ENCODE results near the gene PLLP. TPM values are rescaled to one million over a fixed set of nuclear protein-coding genes. Genes with fewer than 3 reads are reported as not detected.

The PLLP gene
- total RNA-seq, 4 donors from 2014 or later: 4.4 to 13.5 (median 9.6) TPM

GRCh38 chr16:57325458-57325857 is 41.0 kb upstream of the PLLP start:
- H3K4me3 ChIP-seq: no peak overlapping the region
- H3K4me1 ChIP-seq: no peaks in the 10 kb centered on the region
- no peaks in the 10 kb centered on the region for H3K36me3 ChIP-seq
- in situ Hi-C loops (cut with MboI; ENCODE audit: low pct_ligation_motif_present in 1 of 4, low pct_unique_long_range_greater_than_20kb in 1 of 4, low sequenced_read_pairs in 3 of 4): no loop called here
- no peak for TF ChIP-seq POLR2A (IDR thresholded peaks at IDR 0.05)
- TF ChIP-seq, protein P1, sequence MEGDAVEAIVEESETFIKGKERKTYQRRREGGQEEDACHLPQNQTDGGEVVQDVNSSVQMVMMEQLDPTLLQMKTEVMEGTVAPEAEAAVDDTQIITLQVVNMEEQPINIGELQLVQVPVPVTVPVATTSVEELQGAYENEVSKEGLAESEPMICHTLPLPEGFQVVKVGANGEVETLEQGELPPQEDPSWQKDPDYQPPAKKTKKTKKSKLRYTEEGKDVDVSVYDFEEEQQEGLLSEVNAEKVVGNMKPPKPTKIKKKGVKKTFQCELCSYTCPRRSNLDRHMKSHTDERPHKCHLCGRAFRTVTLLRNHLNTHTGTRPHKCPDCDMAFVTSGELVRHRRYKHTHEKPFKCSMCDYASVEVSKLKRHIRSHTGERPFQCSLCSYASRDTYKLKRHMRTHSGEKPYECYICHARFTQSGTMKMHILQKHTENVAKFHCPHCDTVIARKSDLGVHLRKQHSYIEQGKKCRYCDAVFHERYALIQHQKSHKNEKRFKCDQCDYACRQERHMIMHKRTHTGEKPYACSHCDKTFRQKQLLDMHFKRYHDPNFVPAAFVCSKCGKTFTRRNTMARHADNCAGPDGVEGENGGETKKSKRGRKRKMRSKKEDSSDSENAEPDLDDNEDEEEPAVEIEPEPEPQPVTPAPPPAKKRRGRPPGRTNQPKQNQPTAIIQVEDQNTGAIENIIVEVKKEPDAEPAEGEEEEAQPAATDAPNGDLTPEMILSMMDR (IDR thresholded peaks at IDR 0.05): no peak
- TF ChIP-seq POLR2AphosphoS5 (IDR thresholded peaks at IDR 0.05): no peak
- TF ChIP-seq EP300 (IDR thresholded peaks at IDR 0.05; ENCODE audit: low read depth): no peak
- no peaks in the 10 kb centered on the region for H3K27me3 ChIP-seq
- intact Hi-C loops (cut with DNase I; ENCODE audit: low total_unique reads): no loop called here
- H3K9me3 ChIP-seq: no peaks in the 10 kb centered on the region
- H3K27ac ChIP-seq: no peak overlapping the region
- no peak for DNase-seq
- 78% methylated on average over 1 of the region's 1 CpG; no CpG with 5 or more reads in 1 of the 2 donors for WGBS, 2 donors (ENCODE audit: low coverage in 1 of 2)

DNA sequence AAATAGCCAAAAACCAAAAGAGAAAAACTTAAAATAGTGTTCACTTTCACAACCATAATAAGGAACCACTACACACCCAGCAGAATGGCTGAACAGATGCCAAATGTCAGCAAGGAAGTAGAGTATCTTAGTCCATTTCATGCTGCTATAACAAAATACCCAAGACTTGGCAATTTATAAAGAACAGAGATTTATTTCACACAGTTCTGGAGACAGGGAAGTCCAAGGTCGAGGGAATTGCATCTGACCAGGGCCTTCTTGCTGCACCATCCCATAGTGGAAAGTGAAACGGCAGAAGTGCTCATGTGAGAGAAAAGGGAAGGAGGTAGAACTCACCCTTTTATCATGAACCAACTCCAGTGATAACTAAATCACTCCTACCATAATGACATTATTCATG is 40.3 kb upstream of the PLLP start:
- no peaks in the 10 kb centered on the region for H3K9me3 ChIP-seq
- TF ChIP-seq EP300 (IDR thresholded peaks at IDR 0.05; ENCODE audit: low read depth) (no peak), POLR2A (IDR thresholded peaks at IDR 0.05) (no peak), POLR2AphosphoS5 (IDR thresholded peaks at IDR 0.05) (no peak)
- TF ChIP-seq, protein P1 (IDR thresholded peaks at IDR 0.05): no peak
- H3K4me3 ChIP-seq: no peak overlapping the region
- in situ Hi-C loops (cut with MboI; ENCODE audit: low pct_ligation_motif_present in 1 of 4, low pct_unique_long_range_greater_than_20kb in 1 of 4, low sequenced_read_pairs in 3 of 4) (no loop called here), intact Hi-C loops (cut with DNase I; ENCODE audit: low total_unique reads) (no loop called here)
- H3K36me3 ChIP-seq: no peaks in the 10 kb centered on the region
- no peak for DNase-seq
- no peaks in the 10 kb centered on the region for H3K27me3 ChIP-seq
- H3K4me1 ChIP-seq: no peaks in the 10 kb centered on the region
- WGBS, 2 donors (ENCODE audit: low coverage in 1 of 2): 60 to 64% methylated on average over 1 to 2 of the region's 2 CpGs
- H3K27ac ChIP-seq: no peak overlapping the region

DNA sequence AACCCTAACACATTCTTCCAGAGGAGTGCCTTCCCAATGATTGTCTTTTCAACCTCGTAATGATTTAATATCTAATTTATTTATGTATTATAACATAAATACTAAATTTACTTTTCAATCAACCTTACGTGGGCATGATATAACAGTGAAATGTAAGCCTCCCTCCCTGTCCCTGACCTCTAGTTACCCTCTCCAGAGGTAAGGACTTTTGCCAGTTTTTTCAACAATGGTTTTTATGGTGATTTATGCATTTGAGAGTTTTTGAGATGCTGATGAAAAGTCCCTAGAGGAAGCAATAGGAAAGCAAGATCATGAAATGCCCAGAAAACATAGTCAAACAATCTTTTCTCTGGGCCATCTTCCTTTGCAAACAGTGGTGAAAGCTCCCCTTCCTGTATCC is 35.2 kb upstream of the PLLP start:
- Histone ChIP-seq H3K4me3 (no peak overlapping the region), H3K27ac (no peak overlapping the region), H3K9me3 (no peaks in the 10 kb centered on the region), H3K36me3 (no peaks in the 10 kb centered on the region), H3K4me1 (peaks cover 0 to 10% (median 3%) of the 10 kb centered on the region in 4 donors), H3K27me3 (no peaks in the 10 kb centered on the region)
- no peak for DNase-seq
- WGBS, 2 donors (ENCODE audit: low coverage in 1 of 2): 74 to 78% methylated on average over 2 of the region's 2 CpGs
- in situ Hi-C loops (cut with MboI; ENCODE audit: low pct_ligation_motif_present in 1 of 4, low pct_unique_long_range_greater_than_20kb in 1 of 4, low sequenced_read_pairs in 3 of 4) (no loop called here), intact Hi-C loops (cut with DNase I; ENCODE audit: low total_unique reads) (no loop called here)
- TF ChIP-seq, protein P1 (IDR thresholded peaks at IDR 0.05): no peak
- TF ChIP-seq POLR2A (IDR thresholded peaks at IDR 0.05) (no peak), EP300 (IDR thresholded peaks at IDR 0.05; ENCODE audit: low read depth) (no peak), POLR2AphosphoS5 (IDR thresholded peaks at IDR 0.05) (no peak)

- 85% methylated on average over 13 of the region's 13 CpGs; no CpG with 5 or more reads in 1 of the 2 donors for WGBS, 2 donors (ENCODE audit: low coverage in 1 of 2)
These were observed 33.9 kb upstream of the PLLP start for GRCh38 chr16:57318240-57318970.

More at GRCh38 chr16:57318240-57318970, 33.9 kb upstream of the PLLP start:
- no peak for DNase-seq
- in situ Hi-C loops (cut with MboI; ENCODE audit: low pct_ligation_motif_present in 1 of 4, low pct_unique_long_range_greater_than_20kb in 1 of 4, low sequenced_read_pairs in 3 of 4) (no loop called here), intact Hi-C loops (cut with DNase I; ENCODE audit: low total_unique reads) (no loop called here)
- Histone ChIP-seq H3K27ac (no peak overlapping the region), H3K27me3 (no peaks in the 10 kb centered on the region), H3K36me3 (no peaks in the 10 kb centered on the region), H3K4me3 (no peak overlapping the region), H3K9me3 (no peaks in the 10 kb centered on the region), H3K4me1 (peaks cover 0 to 17% (median 4%) of the 10 kb centered on the region in 4 donors)
- no peak for TF ChIP-seq EP300 (IDR thresholded peaks at IDR 0.05; ENCODE audit: low read depth)
- TF ChIP-seq POLR2A (IDR thresholded peaks at IDR 0.05): no peak
- TF ChIP-seq, protein P1 (IDR thresholded peaks at IDR 0.05): no peak
- TF ChIP-seq POLR2AphosphoS5 (IDR thresholded peaks at IDR 0.05): no peak
